Islet of Langerhans (tissue), 1 donor: ENCODE data around the gene PGA4.
"Not testable (repeated sequence)": the region's sequence is repeated elsewhere in the genome, so short reads cannot be mapped to it uniquely, and the experiment has no call there.

Experiments used
- FAIRE-seq: peaks from one replicate; lab custom pipeline; 2011; peaks lifted over from hg19 to GRCh38; lab: Jason Lieb, UNC

Gene PGA4

DNA sequence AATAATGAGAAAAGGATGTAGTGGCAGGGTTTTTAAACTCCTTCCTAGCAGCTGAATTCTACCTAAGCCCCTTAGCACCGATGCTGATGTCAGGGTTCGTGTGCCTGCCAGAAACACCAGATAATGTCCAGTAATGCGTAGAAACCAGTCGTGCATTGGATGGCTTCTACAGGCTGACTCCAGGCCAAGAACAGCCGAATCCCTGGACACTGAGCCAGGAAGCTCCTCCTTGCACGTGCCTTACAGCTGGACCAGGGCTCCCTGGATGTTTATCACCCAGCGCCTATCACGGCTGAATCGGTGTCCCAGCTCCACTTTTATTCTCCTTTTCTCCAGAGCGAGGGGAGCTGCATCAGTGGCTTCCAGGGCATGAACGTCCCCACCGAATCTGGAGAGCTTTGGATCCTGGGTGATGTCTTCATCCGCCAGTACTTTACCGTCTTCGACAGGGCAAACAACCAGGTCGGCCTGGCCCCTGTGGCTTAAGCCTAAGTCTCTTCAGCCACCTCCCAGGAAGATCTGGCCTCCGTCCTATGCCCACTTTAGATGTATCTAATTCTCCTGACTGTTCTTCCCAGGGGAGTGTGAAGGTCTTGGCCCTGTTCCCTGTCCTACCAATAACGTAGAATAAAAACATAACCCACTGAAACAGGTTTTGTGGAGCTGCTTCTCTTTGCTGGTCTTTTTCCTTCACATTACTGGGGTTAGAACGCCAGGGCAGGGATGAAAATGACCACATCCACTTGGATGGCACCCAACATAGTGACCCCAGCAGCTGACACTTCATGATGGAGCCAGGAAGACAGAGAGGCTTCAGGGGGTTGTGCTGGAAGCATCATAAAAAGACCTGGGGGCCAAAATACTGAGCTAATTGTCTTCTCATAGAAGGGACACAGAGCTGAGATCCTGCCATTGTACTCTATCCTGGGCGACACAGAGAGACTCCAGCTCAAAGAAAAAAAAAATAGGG is 28.9 kb downstream of the PGA4 start:
- not testable (repeated sequence) for FAIRE-seq

GRCh38 chr11:61252332-61252731 is 30.2 kb downstream of the PGA4 start:
- not testable (repeated sequence) for FAIRE-seq

DNA sequence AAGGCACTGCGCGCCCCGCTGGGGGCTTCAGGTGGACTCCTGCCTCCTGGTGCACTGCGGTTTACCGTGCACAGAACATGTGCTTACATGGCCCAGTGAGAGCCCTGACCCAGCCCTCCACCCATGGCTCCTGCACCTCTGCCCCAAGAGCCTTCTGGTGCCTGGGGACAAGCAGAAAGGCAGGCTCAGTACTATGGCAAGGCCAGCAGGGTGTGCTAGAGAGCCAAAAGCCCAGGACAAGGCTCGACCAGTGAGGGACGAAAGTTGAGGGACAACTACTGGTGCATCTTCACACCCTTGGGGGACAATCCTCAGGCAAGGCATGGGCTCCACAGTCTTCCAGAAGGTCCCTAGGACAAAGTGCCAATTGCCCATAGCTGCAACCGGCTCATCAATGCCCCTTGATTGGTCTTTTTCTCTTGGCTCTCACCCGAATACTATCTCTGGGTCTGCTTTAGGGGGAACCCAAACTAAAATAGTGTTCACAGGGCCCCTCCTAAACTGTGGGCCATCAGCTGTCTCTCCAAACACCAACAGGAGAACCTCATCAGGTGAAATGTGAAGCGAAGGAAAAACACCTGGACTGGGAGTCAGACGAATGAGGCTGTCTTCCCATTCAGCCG is 32.4 kb downstream of the PGA4 start:
- FAIRE-seq = no peak

GRCh38 chr11:61256710-61257482 is 34.7 kb downstream of the PGA4 start:
- FAIRE-seq = no peak

- no peak for FAIRE-seq
Measured at GRCh38 chr11:61258546-61258945, 36.4 kb downstream of the PGA4 start.

DNA sequence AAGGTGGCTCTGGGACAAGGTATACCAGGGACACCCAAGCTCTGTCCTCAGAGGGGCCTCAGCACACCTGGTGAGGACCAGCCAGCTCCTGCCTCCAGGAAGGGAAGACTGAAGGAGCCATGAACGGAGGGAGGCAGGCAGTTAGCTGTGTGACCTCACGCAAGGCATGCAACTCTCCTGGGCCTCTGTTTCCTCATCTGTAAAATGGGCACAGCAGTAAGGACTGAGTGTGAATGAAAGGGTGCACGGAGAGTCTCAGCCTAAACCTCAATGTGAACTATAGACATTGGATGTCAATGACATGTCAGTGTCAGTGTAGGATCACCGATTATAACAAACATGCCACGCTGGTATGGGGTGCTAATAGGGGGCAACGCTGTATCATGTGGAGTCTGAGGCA is 37.2 kb downstream of the PGA4 start:
- no peak for FAIRE-seq

- FAIRE-seq = no peak
Measured at GRCh38 chr11:61264371-61264770, 42.2 kb downstream of the PGA4 start.

GRCh38 chr11:61264795-61265194 is 42.6 kb downstream of the PGA4 start:
- FAIRE-seq = no peak

GRCh38 chr11:61265357-61265756 is 43.2 kb downstream of the PGA4 start:
- no peak for FAIRE-seq

- no peak for FAIRE-seq
Measured at GRCh38 chr11:61266602-61267001, 44.5 kb downstream of the PGA4 start.

DNA sequence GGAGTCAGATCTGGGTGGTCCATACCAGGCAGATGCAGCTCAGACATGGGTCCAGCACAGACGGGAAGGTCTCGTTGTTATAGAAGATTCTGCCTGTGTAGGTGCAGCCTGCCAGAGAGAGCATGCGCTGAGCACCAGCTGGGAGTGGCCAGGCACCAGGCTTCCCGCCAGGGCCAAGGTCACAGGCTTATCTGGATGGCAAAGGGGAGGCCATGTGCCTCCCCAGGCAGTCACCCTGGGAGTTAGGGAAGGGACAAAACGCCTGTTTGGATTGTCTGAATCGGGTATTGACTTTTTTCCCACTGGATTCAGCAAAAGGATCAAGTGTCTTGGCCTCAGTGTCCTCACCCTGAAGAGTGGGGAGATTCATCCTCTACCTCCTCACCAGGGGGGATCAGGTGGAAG is 45.3 kb downstream of the PGA4 start:
- no peak for FAIRE-seq

- FAIRE-seq = no peak
Measured at GRCh38 chr11:61268588-61269250, 46.6 kb downstream of the PGA4 start.

- no peak for FAIRE-seq
Measured at GRCh38 chr11:61270354-61271076, 48.4 kb downstream of the PGA4 start.

DNA sequence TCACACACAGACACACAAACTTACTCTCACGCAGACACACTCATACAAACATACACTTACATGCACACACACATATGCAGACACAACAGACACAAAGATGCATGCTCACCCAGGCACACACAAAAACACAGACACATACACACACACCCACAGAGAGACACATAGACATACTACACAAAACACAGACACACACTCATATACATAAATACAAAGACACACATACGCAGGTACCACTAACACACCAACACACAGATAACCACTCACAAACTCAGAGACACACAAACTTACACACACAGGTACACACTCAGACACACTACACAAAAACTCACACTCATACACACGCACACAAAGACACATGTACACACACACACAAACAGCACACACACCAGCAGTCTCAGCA is 50.6 kb downstream of the PGA4 start:
- FAIRE-seq = no peak

DNA sequence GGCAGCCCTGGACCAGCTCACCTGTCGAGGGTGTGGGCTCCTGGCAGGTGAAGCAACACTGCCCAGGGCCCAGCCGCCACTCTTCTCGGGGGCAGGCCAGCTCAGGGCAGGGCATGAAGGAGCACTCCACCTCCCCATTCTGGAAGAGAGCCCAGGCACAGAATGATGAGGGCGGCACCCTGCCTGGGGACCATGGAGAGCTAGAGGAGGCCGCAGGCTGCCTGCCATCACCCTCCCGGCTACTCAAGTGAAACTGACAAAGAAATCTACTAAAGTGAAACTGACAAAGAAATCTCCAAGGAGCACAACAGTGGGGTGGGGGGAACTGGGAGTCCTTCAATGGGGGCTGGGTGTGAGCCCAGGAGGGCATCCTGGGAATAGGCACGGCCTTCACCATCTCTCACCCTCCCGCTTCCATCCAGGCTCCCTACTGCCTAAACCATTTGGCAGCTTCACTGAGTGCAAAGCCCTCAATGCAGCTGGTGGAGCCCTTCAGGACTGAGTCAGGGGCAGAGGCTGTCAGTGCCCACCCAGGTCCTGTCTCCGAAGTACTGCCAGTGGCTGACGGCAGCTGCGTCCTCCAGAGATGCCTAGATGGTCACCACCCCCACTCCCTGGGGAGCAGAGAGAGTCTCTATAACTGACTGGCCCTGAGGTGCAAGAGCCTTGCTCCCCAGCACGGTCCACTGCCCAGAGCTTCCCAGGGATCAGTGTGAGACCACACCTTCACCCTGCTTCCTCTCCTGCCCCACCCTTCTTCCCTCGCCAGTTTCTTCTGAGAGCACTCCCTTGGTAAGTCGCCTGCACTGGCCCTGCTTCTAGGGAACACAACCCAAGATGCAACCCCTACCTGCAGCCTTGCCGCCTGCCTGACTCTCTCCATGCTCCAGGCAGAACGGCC is 51.3 kb downstream of the PGA4 start:
- no peak for FAIRE-seq

DNA sequence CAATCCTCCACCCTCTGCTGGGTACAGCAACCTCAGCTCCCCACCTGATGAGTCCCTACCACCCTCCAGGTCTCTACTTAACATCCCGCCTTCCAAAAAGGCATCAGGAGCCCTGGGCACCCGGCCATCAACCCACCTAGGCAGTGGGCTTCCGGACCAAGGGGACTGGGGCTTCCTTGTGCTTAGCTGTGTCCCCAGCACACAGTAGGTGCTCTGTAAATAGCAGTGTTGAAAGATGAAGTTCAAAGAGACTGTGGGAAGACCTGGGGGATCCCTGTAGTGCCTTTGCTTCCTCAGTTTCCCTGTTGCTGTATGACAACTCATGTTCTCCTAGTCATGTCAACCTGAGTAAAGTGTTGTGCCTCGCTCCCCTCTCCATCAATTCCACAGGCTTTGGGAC is 51.9 kb downstream of the PGA4 start:
- FAIRE-seq = no peak

GRCh38 chr11:61275191-61275590 is 53.0 kb downstream of the PGA4 start:
- FAIRE-seq = no peak

DNA sequence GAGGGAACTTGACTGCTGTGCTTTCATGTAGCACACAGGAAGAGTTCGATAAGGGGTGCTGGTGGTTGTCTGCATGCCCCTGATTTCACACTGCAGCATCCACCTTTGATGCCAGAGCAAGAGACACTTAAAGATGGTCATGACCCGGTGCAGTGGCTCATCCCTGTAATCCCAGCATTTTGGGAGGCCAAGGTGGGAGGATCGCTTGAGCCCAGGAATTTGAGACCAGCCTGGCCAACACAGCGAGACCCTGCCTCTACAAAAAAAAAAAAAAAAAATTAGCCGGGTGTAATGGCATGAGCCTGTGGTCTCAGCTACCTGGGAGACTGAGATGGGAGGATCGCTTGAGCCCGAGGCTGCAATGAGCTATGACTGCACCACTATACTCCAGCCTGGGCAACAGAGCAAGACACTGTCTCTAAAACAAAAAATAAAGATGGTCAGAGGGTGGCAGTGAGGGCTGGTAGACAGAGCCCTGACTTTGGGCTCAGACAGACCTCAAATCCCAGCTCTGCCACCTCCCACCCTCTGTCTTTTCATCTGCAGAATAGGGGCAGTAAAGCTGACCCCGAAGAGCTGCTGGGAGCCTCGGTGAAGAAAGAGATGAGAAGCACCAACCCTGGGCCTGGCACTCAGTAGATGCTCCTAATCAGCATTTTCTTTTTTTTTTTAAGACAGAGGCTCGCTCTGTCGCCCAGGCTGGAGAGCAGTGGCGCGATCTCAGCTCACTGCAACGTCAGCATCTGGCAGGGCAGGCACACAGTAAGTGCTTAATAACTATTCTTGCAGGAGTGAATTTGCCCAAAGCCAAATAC is 55.2 kb downstream of the PGA4 start:
- FAIRE-seq = no peak

GRCh38 chr11:61278001-61278470 is 55.9 kb downstream of the PGA4 start:
- no peak for FAIRE-seq
